ENCODE measurements around the gene KLC1.

KLC1 gene

DNA sequence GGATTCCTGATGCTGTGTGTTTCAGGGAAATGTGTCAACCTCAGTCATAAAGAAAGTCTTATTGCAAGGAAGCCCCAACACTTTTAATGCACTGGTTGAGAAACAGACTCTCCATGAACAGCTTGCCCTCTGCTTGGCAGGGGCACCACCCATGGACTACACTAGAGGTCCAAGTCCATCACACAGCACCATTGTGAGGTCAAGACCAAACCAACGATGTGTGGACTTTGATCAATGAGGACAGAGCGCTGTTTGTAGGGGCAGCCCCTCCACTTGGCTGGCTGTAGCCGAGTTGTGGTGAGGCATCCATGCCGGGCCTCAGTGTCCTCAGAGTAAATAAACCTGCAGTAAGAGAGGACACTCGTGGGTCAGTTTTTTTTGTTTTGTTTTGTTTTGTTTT is 116.4 kb downstream of the KLC1 start:
- Mint-ChIP-seq H3K4me3 (no peak overlapping the region), H3K36me3 (ENCODE audit: low read depth) (peaks cover 25% of the 10 kb centered on the region), H3K27me3 (ENCODE audit: low read depth) (no peaks in the 10 kb centered on the region), H3K4me1 (no peaks in the 10 kb centered on the region), H3K9me3 (no peaks in the 10 kb centered on the region), H3K27ac (no peak overlapping the region)
- TF ChIP-seq, protein P1, sequence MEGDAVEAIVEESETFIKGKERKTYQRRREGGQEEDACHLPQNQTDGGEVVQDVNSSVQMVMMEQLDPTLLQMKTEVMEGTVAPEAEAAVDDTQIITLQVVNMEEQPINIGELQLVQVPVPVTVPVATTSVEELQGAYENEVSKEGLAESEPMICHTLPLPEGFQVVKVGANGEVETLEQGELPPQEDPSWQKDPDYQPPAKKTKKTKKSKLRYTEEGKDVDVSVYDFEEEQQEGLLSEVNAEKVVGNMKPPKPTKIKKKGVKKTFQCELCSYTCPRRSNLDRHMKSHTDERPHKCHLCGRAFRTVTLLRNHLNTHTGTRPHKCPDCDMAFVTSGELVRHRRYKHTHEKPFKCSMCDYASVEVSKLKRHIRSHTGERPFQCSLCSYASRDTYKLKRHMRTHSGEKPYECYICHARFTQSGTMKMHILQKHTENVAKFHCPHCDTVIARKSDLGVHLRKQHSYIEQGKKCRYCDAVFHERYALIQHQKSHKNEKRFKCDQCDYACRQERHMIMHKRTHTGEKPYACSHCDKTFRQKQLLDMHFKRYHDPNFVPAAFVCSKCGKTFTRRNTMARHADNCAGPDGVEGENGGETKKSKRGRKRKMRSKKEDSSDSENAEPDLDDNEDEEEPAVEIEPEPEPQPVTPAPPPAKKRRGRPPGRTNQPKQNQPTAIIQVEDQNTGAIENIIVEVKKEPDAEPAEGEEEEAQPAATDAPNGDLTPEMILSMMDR (IDR thresholded peaks at IDR 0.05; ENCODE audit: unreplicated experiment in 3 of 3), result no peak

DNA sequence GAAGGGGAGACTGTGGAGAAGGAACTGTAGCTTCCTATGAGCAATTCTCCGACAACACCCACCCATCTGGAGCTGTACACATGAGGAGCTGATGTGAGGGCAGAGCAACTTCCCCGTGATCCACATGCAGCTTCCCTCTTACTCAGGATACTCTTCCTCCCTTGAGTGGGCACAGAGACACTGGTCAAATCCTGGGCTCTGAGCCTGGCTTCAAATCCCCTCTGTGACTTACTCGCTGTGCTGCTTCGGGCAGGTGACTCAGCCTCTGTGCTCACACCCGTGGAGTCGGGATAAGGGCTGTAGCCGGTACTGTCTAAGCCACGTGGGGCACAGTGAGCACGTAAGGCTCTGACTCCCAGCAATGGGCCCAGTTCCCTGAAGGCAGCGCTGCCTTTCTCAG is 117.7 kb downstream of the KLC1 start:
- Mint-ChIP-seq H3K9me3 (no peaks in the 10 kb centered on the region), H3K27me3 (ENCODE audit: low read depth) (no peaks in the 10 kb centered on the region), H3K36me3 (ENCODE audit: low read depth) (peaks cover 14% of the 10 kb centered on the region), H3K4me1 (no peaks in the 10 kb centered on the region), H3K27ac (no peak overlapping the region), H3K4me3 (no peak overlapping the region)
- TF ChIP-seq, protein P1 (IDR thresholded peaks at IDR 0.05; ENCODE audit: unreplicated experiment in 3 of 3), result no peak

GRCh38 chr14:103748534-103748857 is 119.5 kb downstream of the KLC1 start:
- TF ChIP-seq, protein P1 (IDR thresholded peaks at IDR 0.05; ENCODE audit: unreplicated experiment in 3 of 3), result no peak
- no peaks in the 10 kb centered on the region for H3K4me1 Mint-ChIP-seq
- no peak overlapping the region for H3K4me3 Mint-ChIP-seq
- peaks cover 10% of the 10 kb centered on the region for H3K36me3 Mint-ChIP-seq (ENCODE audit: low read depth)
- H3K27me3 Mint-ChIP-seq (ENCODE audit: low read depth), result no peaks in the 10 kb centered on the region
- no peaks in the 10 kb centered on the region for H3K9me3 Mint-ChIP-seq
- no peak overlapping the region for H3K27ac Mint-ChIP-seq

- H3K27ac Mint-ChIP-seq, result no peak overlapping the region
- no peaks in the 10 kb centered on the region for H3K27me3 Mint-ChIP-seq (ENCODE audit: low read depth)
- TF ChIP-seq, protein P1 (IDR thresholded peaks at IDR 0.05; ENCODE audit: unreplicated experiment in 3 of 3), result no peak
- no peaks in the 10 kb centered on the region for H3K9me3 Mint-ChIP-seq
- peaks cover 3% of the 10 kb centered on the region for H3K36me3 Mint-ChIP-seq (ENCODE audit: low read depth)
- H3K4me1 Mint-ChIP-seq, result no peaks in the 10 kb centered on the region
- no peak overlapping the region for H3K4me3 Mint-ChIP-seq
These were observed 120.4 kb downstream of the KLC1 start for GRCh38 chr14:103749452-103749851.

GRCh38 chr14:103749860-103750259 is 120.8 kb downstream of the KLC1 start:
- Mint-ChIP-seq H3K9me3 (no peaks in the 10 kb centered on the region), H3K4me3 (no peak overlapping the region), H3K27me3 (ENCODE audit: low read depth) (no peaks in the 10 kb centered on the region), H3K4me1 (no peaks in the 10 kb centered on the region), H3K36me3 (ENCODE audit: low read depth) (peaks cover 3% of the 10 kb centered on the region), H3K27ac (no peak overlapping the region)
- TF ChIP-seq, protein P1 (IDR thresholded peaks at IDR 0.05; ENCODE audit: unreplicated experiment in 3 of 3), result no peak

All from nephron (organoid).